ENCODE results near the gene PLA2R1.

DNA sequence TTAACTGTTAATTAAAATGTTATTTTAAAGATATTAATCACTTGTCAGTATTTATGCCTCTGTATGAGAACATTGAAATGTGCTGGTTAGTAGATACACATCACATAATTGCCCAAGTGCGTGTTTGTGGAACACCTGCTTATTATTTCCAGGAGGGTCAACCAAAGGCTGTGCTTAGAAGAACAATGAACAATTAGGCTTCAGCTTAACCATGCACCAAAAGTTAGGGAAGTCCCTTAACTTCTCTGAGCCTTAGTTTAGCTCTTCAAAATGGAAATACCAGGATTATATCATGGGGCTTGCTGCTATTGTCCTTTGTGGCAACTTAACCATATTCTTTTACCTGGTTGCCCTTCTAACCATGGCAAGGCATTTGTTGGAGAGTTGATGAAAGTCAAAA is 43.0 kb upstream of the PLA2R1 start:
- TF ChIP-seq, protein P1, sequence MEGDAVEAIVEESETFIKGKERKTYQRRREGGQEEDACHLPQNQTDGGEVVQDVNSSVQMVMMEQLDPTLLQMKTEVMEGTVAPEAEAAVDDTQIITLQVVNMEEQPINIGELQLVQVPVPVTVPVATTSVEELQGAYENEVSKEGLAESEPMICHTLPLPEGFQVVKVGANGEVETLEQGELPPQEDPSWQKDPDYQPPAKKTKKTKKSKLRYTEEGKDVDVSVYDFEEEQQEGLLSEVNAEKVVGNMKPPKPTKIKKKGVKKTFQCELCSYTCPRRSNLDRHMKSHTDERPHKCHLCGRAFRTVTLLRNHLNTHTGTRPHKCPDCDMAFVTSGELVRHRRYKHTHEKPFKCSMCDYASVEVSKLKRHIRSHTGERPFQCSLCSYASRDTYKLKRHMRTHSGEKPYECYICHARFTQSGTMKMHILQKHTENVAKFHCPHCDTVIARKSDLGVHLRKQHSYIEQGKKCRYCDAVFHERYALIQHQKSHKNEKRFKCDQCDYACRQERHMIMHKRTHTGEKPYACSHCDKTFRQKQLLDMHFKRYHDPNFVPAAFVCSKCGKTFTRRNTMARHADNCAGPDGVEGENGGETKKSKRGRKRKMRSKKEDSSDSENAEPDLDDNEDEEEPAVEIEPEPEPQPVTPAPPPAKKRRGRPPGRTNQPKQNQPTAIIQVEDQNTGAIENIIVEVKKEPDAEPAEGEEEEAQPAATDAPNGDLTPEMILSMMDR (IDR thresholded peaks at IDR 0.05), result no peak
- TF ChIP-seq POLR2A (IDR thresholded peaks at IDR 0.05), result no peak

Data from ovary (tissue), 3 donors.